ENCODE data around the gene PALLD. TPM values are rescaled to one million over a fixed set of nuclear protein-coding genes. Genes with fewer than 3 reads are reported as not detected.

The PALLD gene
- total and polyA plus RNA-seq, 2 donors (not counting 3 experiments of a cell fraction or from before 2014, with no cell fraction given), result 13.4 to 48.2 TPM

DNA sequence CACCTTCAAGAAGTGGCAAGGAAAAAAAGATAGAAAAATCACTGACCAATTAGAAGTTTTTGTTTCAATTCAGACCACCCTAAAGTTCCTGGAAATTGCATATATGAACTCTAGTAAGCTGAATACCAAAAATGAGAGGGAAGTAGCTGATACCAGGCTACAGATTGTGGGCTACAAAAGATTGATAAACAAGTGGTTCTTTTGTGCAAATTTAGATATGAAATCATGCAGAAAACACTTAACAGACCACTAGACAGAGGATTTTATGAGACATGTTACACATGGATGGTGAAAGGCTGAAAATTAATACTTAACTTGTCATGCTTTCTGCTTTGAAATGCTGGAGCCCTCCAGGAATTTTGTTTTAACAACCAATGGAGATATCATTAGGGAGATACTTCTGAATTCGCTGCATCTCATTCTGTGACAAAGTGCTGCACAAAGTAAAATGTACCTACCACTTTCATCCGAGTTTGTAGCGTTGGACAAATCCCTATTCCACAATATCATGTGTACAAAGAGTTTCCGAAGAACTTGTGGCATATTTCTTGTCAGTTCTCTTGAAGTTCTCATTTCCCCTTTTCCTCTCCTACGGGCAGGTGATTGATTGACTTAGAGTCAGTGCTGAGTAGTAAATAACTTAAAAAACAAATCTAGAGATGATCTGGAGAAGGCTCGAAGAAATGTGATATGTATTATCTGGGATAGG is 235.0 kb downstream of the PALLD start:
- Histone ChIP-seq H3K27ac (ENCODE audit: insufficient read depth, low read depth, low read length) (no peak overlapping the region), H4K20me1 (replicated peaks; ENCODE audit: control insufficient read depth, extremely low read depth, insufficient read depth, low read length) (no peaks in the 10 kb centered on the region), H3K4me1 (ENCODE audit: control insufficient read depth, extremely low read depth, insufficient read depth, low read length) (no peaks in the 10 kb centered on the region), H3K9me1 (replicated peaks; ENCODE audit: control insufficient read depth, extremely low read depth, insufficient read depth, low read length) (no peaks in the 10 kb centered on the region), H3K9ac (replicated peaks; ENCODE audit: extremely low read depth, insufficient read depth, low read length) (no peak overlapping the region), H3K36me3 (ENCODE audit: control insufficient read depth in 2 of 2, extremely low read depth in 1 of 2, insufficient read depth in 2 of 2, low read length in 2 of 2) (no peaks in the 10 kb centered on the region), H3K4me2 (ENCODE audit: insufficient read depth, low read length) (no peak overlapping the region), H3K27me3 (ENCODE audit: control insufficient read depth in 2 of 2, insufficient read depth in 2 of 2, low read length in 2 of 2) (no peaks in the 10 kb centered on the region), H2AFZ (ENCODE audit: low read depth, low read length) (no peak overlapping the region), H3K9me3 (replicated peaks; ENCODE audit: control insufficient read depth, insufficient read depth, low read length) (no peaks in the 10 kb centered on the region), H3K79me2 (ENCODE audit: control insufficient read depth, insufficient read depth, low read length) (no peaks in the 10 kb centered on the region), H3K4me3 (replicated peaks in 1 of 3; ENCODE audit: insufficient read depth in 1 of 3, low read depth in 1 of 3, low read length in 3 of 3) (no peak overlapping the region)
- DNase-seq (ENCODE audit: low read depth, low spot score) (no peak), FAIRE-seq (no peak)
- dilution Hi-C loops (cut with MboI; ENCODE audit: extremely low pct_ligation_motif_present, low sequenced_read_pairs), result no loop called here
- intact Hi-C loops (cut with micrococcal nuclease), result no loop called here
- BruUV-seq (replicated peaks), result no TSS peak
- TF ChIP-seq CTCF (IDR thresholded peaks at IDR 0.05; ENCODE audit: extremely low read depth in 1 of 2, insufficient read depth in 1 of 2, low read depth in 1 of 2, low read length in 2 of 2) (no peak), EZH2 (IDR thresholded peaks at IDR 0.05; ENCODE audit: borderline replicate concordance, low read depth, low read length, severe bottlenecking) (no peak), POLR2A (IDR thresholded peaks at IDR 0.05; ENCODE audit: low read depth, low read length) (no peak), MAX (IDR thresholded peaks at IDR 0.05; ENCODE audit: insufficient read depth, insufficient read length) (no peak), GATA2 (IDR thresholded peaks at IDR 0.05; ENCODE audit: insufficient read depth, insufficient read length, low read depth, low read length) (no peak), JUN (IDR thresholded peaks at IDR 0.05; ENCODE audit: borderline replicate concordance, insufficient read depth, insufficient read length, low read depth) (no peak), FOS (IDR thresholded peaks at IDR 0.05; ENCODE audit: borderline replicate concordance, insufficient read depth, low read length) (no peak), MYC (IDR thresholded peaks at IDR 0.05; ENCODE audit: low read depth, low read length) (no peak), POLR2AphosphoS5 (IDR thresholded peaks at IDR 0.05; ENCODE audit: insufficient read depth, low read depth, low read length) (no peak)
- ChIA-PET POLR2A (no interaction called here), CTCF (no interaction called here)

All from endothelial cell of umbilical vein (primary cell).